BJ (cell line): Measurements from ENCODE around the gene LITAF. TPM values are rescaled to one million over a fixed set of nuclear protein-coding genes. Genes with fewer than 3 reads are reported as not detected.

Experiments
- CTCF ChIA-PET: fragments of 350-600 bp; formaldehyde crosslinking; extraction: SDS; loops from one replicate; lab custom pipeline; 2021; ENCODE audit warnings: antibody characterized with exemption, inconsistent platforms; lab: Yijun Ruan, JAX
- POLR2A ChIA-PET: fragments of 300-600 bp; sonication (Branson Sonifier 250); formaldehyde crosslinking; extraction: SDS; loops from one replicate; lab custom pipeline; 2021; ENCODE audit warnings: antibody characterized with exemption; lab: Charles Lee
- DNase-seq: peaks from one replicate; pipeline ENCODE4 v3.0.0-alpha.2; 2011; ENCODE audit warnings: low read depth
- H3K27me3 ChIP-seq: 2 replicates; pipeline ENCODE4 v1.6.0; 2011; ENCODE audit warnings: low read length; ENCODE audit not compliant: control insufficient read depth, insufficient read depth
- H3K36me3 ChIP-seq: 2 replicates; pipeline ENCODE4 v1.5.1; 2011; ENCODE audit warnings: low read length; ENCODE audit not compliant: control insufficient read depth, insufficient read depth
- H3K4me3 ChIP-seq: 2 replicates; pipeline ENCODE4 v1.5.1; 2011; ENCODE audit warnings: low read depth, mild to moderate bottlenecking, control low read depth, low read length
- polyA plus RNA-seq: library from polyadenylated mRNA; depleted of rRNA; stranded (reverse); fragments of >200 nt; gene quantifications from 2 replicates; pipeline ENCODE4 v1.2.3, GENCODE V29; 2011
- TF ChIP-seq, protein P1 (sequence below): IDR thresholded peaks from 2 replicates; pipeline ENCODE4 v1.5.1; 2011; ENCODE audit warnings: low read depth, mild to moderate bottlenecking, control low read depth, inconsistent platforms, low read length, moderate library complexity; ENCODE audit not compliant: insufficient read depth

LITAF gene
- polyA plus RNA-seq, 1 experiment = 212 TPM

DNA sequence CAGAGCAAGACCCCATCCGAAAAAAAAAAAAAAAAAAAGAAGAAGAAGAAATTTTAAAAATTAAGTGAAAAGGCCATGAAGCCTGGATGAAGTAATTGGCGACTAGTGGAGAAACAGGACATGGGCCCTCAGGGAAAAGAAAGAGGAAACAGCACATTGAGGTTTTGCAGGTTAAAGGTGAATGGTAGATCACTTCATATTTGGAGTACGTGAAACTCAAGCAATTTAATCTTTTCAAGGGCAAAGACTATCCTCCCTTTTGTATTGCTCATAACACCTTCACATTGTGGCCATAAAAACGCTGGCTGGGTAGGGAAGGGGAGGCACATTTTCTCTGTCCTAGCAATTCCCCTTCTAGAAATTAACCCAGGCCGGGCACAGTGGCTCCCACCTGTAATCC, 53.1 kb downstream of the LITAF start:
- Histone ChIP-seq H3K27me3 (no peaks in the 10 kb centered on the region), H3K4me3 (no peak overlapping the region), H3K36me3 (no peaks in the 10 kb centered on the region)
- TF ChIP-seq, protein P1, sequence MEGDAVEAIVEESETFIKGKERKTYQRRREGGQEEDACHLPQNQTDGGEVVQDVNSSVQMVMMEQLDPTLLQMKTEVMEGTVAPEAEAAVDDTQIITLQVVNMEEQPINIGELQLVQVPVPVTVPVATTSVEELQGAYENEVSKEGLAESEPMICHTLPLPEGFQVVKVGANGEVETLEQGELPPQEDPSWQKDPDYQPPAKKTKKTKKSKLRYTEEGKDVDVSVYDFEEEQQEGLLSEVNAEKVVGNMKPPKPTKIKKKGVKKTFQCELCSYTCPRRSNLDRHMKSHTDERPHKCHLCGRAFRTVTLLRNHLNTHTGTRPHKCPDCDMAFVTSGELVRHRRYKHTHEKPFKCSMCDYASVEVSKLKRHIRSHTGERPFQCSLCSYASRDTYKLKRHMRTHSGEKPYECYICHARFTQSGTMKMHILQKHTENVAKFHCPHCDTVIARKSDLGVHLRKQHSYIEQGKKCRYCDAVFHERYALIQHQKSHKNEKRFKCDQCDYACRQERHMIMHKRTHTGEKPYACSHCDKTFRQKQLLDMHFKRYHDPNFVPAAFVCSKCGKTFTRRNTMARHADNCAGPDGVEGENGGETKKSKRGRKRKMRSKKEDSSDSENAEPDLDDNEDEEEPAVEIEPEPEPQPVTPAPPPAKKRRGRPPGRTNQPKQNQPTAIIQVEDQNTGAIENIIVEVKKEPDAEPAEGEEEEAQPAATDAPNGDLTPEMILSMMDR = no peak
- no peak for DNase-seq
- POLR2A ChIA-PET = no interaction called here
- CTCF ChIA-PET = interaction anchor here (1.3 to 8.3 kb wide), 5 partner anchors 12 to 184 kb away, joined by 3 to 62 read pairs (median 4); no protein-coding TSS in a partner anchor

- Histone ChIP-seq H3K36me3 (no peaks in the 10 kb centered on the region), H3K4me3 (no peak overlapping the region), H3K27me3 (peaks cover 2% of the 10 kb centered on the region; the same call in 1 of the 2 replicates)
- ChIA-PET CTCF (interaction anchor here (0.8 to 8.3 kb wide), 5 partner anchors 9 to 184 kb away, joined by 3 to 62 read pairs (median 5); no protein-coding TSS in a partner anchor), POLR2A (no interaction called here)
- no peak for DNase-seq
- TF ChIP-seq, protein P1 = no peak
These were observed 56.4 kb downstream of the LITAF start for GRCh38 chr16:11530171-11530940.

DNA sequence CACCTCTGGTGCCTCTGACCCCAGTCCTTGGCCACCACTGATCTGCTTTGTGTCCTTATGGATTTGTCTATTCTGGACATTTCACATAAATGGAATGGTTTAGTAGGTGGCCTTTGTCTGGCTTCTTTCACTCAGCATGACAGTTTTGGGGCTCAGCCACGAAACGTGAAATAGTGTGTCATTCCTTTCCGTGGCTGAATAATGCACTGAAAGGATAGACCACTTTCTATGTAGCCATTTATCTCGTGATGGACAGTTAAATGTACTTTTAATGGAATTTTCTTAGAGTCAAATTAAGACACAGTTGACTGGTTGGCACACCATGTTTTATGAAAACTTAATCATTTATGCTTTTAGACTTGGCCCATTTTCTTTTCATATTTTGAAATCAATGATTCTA, 57.4 kb downstream of the LITAF start:
- Histone ChIP-seq H3K4me3 (no peak overlapping the region), H3K36me3 (no peaks in the 10 kb centered on the region), H3K27me3 (peaks cover 2% of the 10 kb centered on the region; the same call in 1 of the 2 replicates)
- POLR2A ChIA-PET = no interaction called here
- TF ChIP-seq, protein P1 = no peak
- CTCF ChIA-PET = interaction anchor here (0.8 to 8.3 kb wide), 2 partner anchors 112 to 185 kb away, joined by 5 to 62 read pairs; no protein-coding TSS in a partner anchor
- no peak for DNase-seq

GRCh38 chr16:11528053-11528452, 58.7 kb downstream of the LITAF start:
- ChIA-PET POLR2A (no interaction called here), CTCF (interaction anchor here (1.4 to 8.3 kb wide), 2 partner anchors 114 to 122 kb away, joined by 4 to 62 read pairs; no protein-coding TSS in a partner anchor)
- TF ChIP-seq, protein P1 = no peak
- peaks cover 4% of the 10 kb centered on the region; the same call in 1 of the 2 replicates for H3K27me3 ChIP-seq
- H3K36me3 ChIP-seq = no peaks in the 10 kb centered on the region
- no peak for DNase-seq
- H3K4me3 ChIP-seq = no peak overlapping the region

DNA sequence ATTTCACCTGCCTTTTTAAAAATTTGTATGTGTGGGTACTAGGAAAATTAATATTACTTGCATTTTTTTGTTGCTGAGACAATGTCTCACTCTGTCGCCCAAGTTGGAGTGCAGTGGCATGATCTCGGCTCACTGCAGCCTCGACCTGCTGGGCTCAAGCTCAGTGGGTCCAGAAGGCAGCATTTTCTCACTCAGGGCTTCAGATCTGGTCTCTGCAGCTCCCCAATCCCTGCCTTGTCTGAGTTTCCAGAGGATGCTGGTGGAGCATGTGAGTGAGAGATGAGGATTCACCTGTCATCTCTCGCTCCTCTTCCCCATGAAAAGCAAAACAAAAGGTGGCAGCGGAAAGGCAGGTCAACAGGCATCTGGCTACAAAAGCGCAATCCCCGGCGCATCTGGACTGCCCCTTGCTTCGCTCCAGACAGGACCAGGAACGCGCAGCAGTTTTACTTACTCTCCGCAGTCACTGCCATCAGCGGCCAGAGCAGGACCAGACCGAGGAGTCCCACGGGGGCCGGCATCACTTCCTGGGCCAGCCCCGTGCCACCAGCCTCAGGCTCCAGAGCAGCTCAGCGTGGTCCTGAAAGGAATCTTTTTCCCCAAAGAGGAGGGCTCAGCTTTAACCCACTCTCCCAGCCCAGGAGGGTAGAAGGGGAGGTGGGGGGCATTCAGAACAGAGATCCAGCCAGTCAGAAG, 59.9 kb downstream of the LITAF start:
- no peak overlapping the region for H3K4me3 ChIP-seq
- CTCF ChIA-PET = interaction anchor here (1.4 kb wide), 1 partner anchor 120 kb away, joined by 4 read pairs; no protein-coding TSS in a partner anchor
- POLR2A ChIA-PET = no interaction called here
- peaks cover 4% of the 10 kb centered on the region; the same call in 1 of the 2 replicates for H3K27me3 ChIP-seq
- no peak for DNase-seq
- TF ChIP-seq, protein P1 = no peak
- H3K36me3 ChIP-seq = no peaks in the 10 kb centered on the region
